Caco-2 (cell line): ENCODE measurements around the gene TEPSIN. TPM values are rescaled to one million over a fixed set of nuclear protein-coding genes. Genes with fewer than 3 reads are reported as not detected.

ENCODE experiments used
- BruUV-seq: library from RNA; stranded (reverse); fragments of 400-500 nt; replicated peaks from 2 replicates; lab custom pipeline; 2021; lab: Mats Ljungman, UMichigan
- CTCF ChIA-PET: fragments of 300-600 bp; sonication (Branson Sonifier 250); formaldehyde crosslinking; loops from one replicate; lab custom pipeline; 2022; ENCODE audit warnings: antibody characterized with exemption; lab: Charles Lee
- POLR2A ChIA-PET: fragments of 300-600 bp; sonication (Branson Sonifier 250); formaldehyde crosslinking; loops from one replicate; lab custom pipeline; 2022; ENCODE audit warnings: antibody characterized with exemption; lab: Charles Lee
- DNase-seq, 2 experiments: peaks; one replicate each; pipeline versions ENCODE4 v3.0.0 to v3.0.0-alpha.2; 2020 to 2022
- H3K27me3 ChIP-seq: replicated peaks from 2 replicates; pipeline ENCODE4 v1.6.0; 2011; ENCODE audit warnings: low read length; ENCODE audit not compliant: control insufficient read depth, insufficient read depth
- H3K36me3 ChIP-seq: 2 replicates; pipeline ENCODE4 v1.5.1; 2011; ENCODE audit warnings: low read length; ENCODE audit not compliant: control insufficient read depth, insufficient read depth
- H3K4me1 ChIP-seq: fragments of 250-450 bp; sonication (Bioruptor Pico); 2 replicates; pipeline ENCODE4 v1.5.1; 2020; ENCODE audit warnings: mild to moderate bottlenecking
- H3K4me3 ChIP-seq: 2 replicates; pipeline ENCODE4 v1.5.1; 2011; ENCODE audit warnings: low read depth, mild to moderate bottlenecking, control low read depth, low read length
- H3K9me3 ChIP-seq: fragments of 250-450 bp; sonication (Bioruptor Pico); 2 replicates; pipeline ENCODE4 v1.5.1; 2020; ENCODE audit warnings: mild to moderate bottlenecking, moderate library complexity
- H3K27ac Mint-ChIP-seq: one replicate; pipeline ENCODE4 v1.8.0; 2022; ENCODE audit warnings: mixed read lengths; ENCODE audit not compliant: unreplicated experiment
- H3K27me3 Mint-ChIP-seq: one replicate; pipeline ENCODE4 v1.8.0; 2022; ENCODE audit warnings: mixed read lengths; ENCODE audit not compliant: insufficient read depth, unreplicated experiment
- H3K36me3 Mint-ChIP-seq: one replicate; pipeline ENCODE4 v1.8.0; 2022; ENCODE audit warnings: mild to moderate bottlenecking, mixed read lengths; ENCODE audit not compliant: insufficient read depth, unreplicated experiment
- H3K4me1 Mint-ChIP-seq: one replicate; pipeline ENCODE4 v1.8.0; 2022; ENCODE audit warnings: low read depth, mixed read lengths; ENCODE audit not compliant: unreplicated experiment
- H3K4me3 Mint-ChIP-seq: one replicate; pipeline ENCODE4 v1.8.0; 2022; ENCODE audit warnings: mild to moderate bottlenecking, moderate library complexity, mixed read lengths; ENCODE audit not compliant: unreplicated experiment
- H3K9me3 Mint-ChIP-seq: one replicate; pipeline ENCODE4 v1.8.0; 2022; ENCODE audit warnings: mixed read lengths; ENCODE audit not compliant: unreplicated experiment
- intact Hi-C: fragments of 100-400 bp; cut with micrococcal nuclease; formaldehyde crosslinking; loops from one replicate; pipeline ENCODE4 v1.10.0; 2022; ENCODE audit not compliant: unreplicated experiment
- total RNA-seq: library from RNA; stranded (reverse); gene quantifications from 2 replicates; pipeline ENCODE4 v1.2.3, GENCODE V29; 2022
- TF ChIP-seq, protein P1 (sequence below), 2 experiments: fragments of 200-600 bp in 1 of 2; IDR thresholded peaks; 1 replicate in 1 of 2; 2 replicates in 1 of 2; pipeline versions ENCODE4 v1.5.1 to v1.8.0; 2011 to 2022; ENCODE audit warnings: antibody characterized with exemption in 1 of 2, control low read depth in 1 of 2, inconsistent platforms in 1 of 2, low read depth in 1 of 2, low read length in 1 of 2, mild to moderate bottlenecking in 1 of 2, moderate library complexity in 1 of 2; ENCODE audit not compliant: insufficient read depth in 1 of 2, severe bottlenecking in 1 of 2, unreplicated experiment in 1 of 2

TEPSIN gene
- total RNA-seq, 1 experiment from 2014 or later = 40.3 TPM

DNA sequence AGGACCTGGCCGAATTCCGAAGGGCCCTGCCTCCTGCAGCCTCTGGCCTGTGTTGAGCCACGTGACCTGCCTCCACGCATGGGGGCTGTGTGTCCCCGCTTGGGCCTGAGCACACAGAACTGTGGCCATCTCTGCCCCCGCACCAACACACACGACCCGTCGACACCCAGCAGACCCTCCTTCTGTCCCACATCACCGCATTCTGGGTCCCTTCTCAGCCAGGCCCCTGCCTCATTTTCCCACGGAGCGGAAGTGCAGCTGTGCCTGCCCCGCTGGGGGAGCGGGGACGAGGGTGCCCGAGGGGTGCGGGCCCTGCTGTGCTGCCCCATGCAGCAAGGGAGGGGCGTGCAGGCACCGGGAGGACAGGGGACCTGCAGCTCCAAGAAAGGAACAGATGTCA is 18.7 kb upstream of the TEPSIN start:
- H3K27me3 ChIP-seq = no peaks in the 10 kb centered on the region
- H3K9me3 ChIP-seq = no peaks in the 10 kb centered on the region
- no peak for DNase-seq
- POLR2A ChIA-PET = no interaction called here
- no peaks in the 10 kb centered on the region for H3K9me3 Mint-ChIP-seq
- intact Hi-C loops = loop anchor here (5.0 kb wide), 1 partner anchor 40 kb away; the partner anchor contains the start of gene SLC38A10
- no peaks in the 10 kb centered on the region for H3K27me3 Mint-ChIP-seq
- CTCF ChIA-PET = interaction anchor here (1.0 kb wide), 1 partner anchor 227 kb away, joined by 3 read pairs; no protein-coding TSS in a partner anchor
- H3K4me1 Mint-ChIP-seq = no peaks in the 10 kb centered on the region
- H3K36me3 Mint-ChIP-seq = peaks cover 26% of the 10 kb centered on the region
- TF ChIP-seq, protein P1, sequence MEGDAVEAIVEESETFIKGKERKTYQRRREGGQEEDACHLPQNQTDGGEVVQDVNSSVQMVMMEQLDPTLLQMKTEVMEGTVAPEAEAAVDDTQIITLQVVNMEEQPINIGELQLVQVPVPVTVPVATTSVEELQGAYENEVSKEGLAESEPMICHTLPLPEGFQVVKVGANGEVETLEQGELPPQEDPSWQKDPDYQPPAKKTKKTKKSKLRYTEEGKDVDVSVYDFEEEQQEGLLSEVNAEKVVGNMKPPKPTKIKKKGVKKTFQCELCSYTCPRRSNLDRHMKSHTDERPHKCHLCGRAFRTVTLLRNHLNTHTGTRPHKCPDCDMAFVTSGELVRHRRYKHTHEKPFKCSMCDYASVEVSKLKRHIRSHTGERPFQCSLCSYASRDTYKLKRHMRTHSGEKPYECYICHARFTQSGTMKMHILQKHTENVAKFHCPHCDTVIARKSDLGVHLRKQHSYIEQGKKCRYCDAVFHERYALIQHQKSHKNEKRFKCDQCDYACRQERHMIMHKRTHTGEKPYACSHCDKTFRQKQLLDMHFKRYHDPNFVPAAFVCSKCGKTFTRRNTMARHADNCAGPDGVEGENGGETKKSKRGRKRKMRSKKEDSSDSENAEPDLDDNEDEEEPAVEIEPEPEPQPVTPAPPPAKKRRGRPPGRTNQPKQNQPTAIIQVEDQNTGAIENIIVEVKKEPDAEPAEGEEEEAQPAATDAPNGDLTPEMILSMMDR (IDR thresholded peaks at IDR 0.05; ENCODE audit: insufficient read depth in 1 of 2, low read depth in 1 of 2, low read length in 1 of 2, severe bottlenecking in 1 of 2, unreplicated experiment in 1 of 2) = no peak
- BruUV-seq = no TSS peak
- no peak overlapping the region for H3K4me3 Mint-ChIP-seq
- no peaks in the 10 kb centered on the region for H3K4me1 ChIP-seq
- H3K36me3 ChIP-seq = peaks cover 2% of the 10 kb centered on the region; the same call in 1 of the 2 replicates
- H3K4me3 ChIP-seq = no peak overlapping the region
- H3K27ac Mint-ChIP-seq = no peak overlapping the region

DNA sequence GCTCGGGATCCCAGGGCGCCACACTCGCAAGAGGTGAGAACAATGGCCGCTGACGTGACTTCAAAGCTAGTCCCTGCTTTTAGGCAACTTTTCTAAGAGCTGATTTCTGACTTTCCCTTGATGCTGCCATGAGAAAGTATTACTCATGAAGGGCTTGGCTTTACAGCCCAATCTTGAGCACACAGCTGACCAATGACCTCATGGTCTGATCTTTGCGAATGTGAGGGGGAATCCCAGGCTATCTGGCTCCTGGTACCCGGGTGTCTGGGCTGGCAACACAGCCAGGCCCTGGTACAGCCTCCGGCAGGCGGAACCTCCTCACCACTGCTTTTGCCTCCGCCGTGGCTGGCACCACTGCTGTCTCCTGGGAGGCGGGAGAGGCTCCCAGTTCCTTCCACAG is 17.8 kb upstream of the TEPSIN start:
- no peak overlapping the region for H3K4me3 ChIP-seq
- no peaks in the 10 kb centered on the region for H3K4me1 ChIP-seq
- Mint-ChIP-seq H3K27me3 (no peaks in the 10 kb centered on the region), H3K4me1 (no peaks in the 10 kb centered on the region), H3K27ac (no peak overlapping the region), H3K9me3 (no peaks in the 10 kb centered on the region), H3K4me3 (no peak overlapping the region), H3K36me3 (peaks cover 30% of the 10 kb centered on the region)
- no peaks in the 10 kb centered on the region for H3K9me3 ChIP-seq
- intact Hi-C loops = loop anchor here (5.0 kb wide), 1 partner anchor 41 kb away; the partner anchor contains the start of gene SLC38A10
- DNase-seq = no peak
- POLR2A ChIA-PET = interaction anchor here (1.0 kb wide), 1 partner anchor 141 kb away, joined by 7 read pairs; no protein-coding TSS in a partner anchor
- no peaks in the 10 kb centered on the region for H3K27me3 ChIP-seq
- TF ChIP-seq, protein P1 (IDR thresholded peaks at IDR 0.05; ENCODE audit: insufficient read depth in 1 of 2, low read depth in 1 of 2, low read length in 1 of 2, severe bottlenecking in 1 of 2, unreplicated experiment in 1 of 2) = no peak
- CTCF ChIA-PET = interaction anchor here (1.0 kb wide), 1 partner anchor 228 kb away, joined by 3 read pairs; no protein-coding TSS in a partner anchor
- H3K36me3 ChIP-seq = peaks cover 2% of the 10 kb centered on the region; the same call in 1 of the 2 replicates
- no TSS peak for BruUV-seq

DNA sequence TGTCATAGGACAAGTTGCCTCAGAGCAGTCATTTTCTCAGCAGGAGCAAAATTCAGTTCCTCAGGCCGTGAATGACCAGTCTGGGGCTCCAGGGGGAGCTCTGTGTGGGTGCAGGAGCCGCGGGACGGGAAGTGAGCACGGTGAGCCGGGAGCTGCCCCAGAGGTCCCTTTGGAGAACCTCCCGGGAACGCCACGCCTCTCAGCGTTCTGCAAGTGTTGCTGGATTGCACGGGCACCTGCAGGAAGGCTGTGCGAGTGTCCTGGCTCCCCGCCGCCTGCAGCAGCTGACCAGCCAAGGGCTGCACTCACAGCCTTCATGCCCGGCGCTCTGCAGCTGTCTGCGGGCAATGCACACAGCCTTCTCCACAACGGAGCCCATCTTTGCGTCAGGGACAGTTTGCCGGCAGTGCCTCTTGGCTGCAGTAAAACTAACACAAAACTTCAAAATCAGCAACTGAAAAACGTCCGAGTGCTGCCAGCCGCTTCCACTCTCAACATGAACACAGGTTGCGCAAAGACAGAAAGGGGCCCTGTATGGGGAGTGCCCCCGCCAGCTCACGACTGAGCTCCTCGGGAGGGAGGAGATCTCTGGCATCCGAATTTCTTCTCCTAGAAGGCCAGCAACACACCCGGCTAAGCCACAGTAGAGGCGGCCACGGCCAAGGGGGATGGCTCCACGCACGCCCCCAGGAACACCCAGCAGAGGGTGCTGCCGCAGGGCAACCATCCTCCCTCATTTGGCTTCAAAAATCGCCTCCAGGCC is 16.3 kb upstream of the TEPSIN start:
- H3K4me3 ChIP-seq = no peak overlapping the region
- H3K4me1 ChIP-seq = no peaks in the 10 kb centered on the region
- peak; percentile 71 to 72 for DNase-seq
- ChIA-PET POLR2A (no interaction called here), CTCF (interaction anchor here (0.7 to 3.8 kb wide), 6 partner anchors 40 to 309 kb away, joined by 3 to 28 read pairs (median 3); partner anchors contain the start of gene SLC38A10)
- peaks cover 2% of the 10 kb centered on the region; the same call in 1 of the 2 replicates for H3K36me3 ChIP-seq
- no peaks in the 10 kb centered on the region for H3K9me3 Mint-ChIP-seq
- BruUV-seq = no TSS peak
- H3K36me3 Mint-ChIP-seq = peaks cover 40% of the 10 kb centered on the region
- H3K27me3 ChIP-seq = no peaks in the 10 kb centered on the region
- intact Hi-C loops = loop anchor here (5.0 kb wide), 1 partner anchor 42 kb away; the partner anchor contains the start of gene SLC38A10
- no peak overlapping the region for H3K27ac Mint-ChIP-seq
- H3K4me3 Mint-ChIP-seq = no peak overlapping the region
- TF ChIP-seq, protein P1 (IDR thresholded peaks at IDR 0.05; ENCODE audit: insufficient read depth in 1 of 2, low read depth in 1 of 2, low read length in 1 of 2, severe bottlenecking in 1 of 2, unreplicated experiment in 1 of 2) = peak; percentile 58 to 71
- no peaks in the 10 kb centered on the region for H3K4me1 Mint-ChIP-seq
- no peaks in the 10 kb centered on the region for H3K27me3 Mint-ChIP-seq
- no peaks in the 10 kb centered on the region for H3K9me3 ChIP-seq
